NCI-H446 (cell line): ENCODE results near the gene SEMA3G.

Experiments
- DNase-seq, 2 experiments: peaks; one replicate each; lab custom pipeline; 2025; lab: John Stamatoyannopoulos, UW

Gene SEMA3G

GRCh38 chr3:52444860-52445793 is at the start of gene SEMA3G:
Gene SEMA3G, minus strand, starts transcription at chr3:52445103. Its CDS starts 76 bp downstream, at chr3:52445027.
- DNase-seq = no peak

- DNase-seq = no peak
These were observed 49.5 kb upstream of the SEMA3G start for GRCh38 chr3:52494445-52494844.

GRCh38 chr3:52493232-52494017 is 48.5 kb upstream of the SEMA3G start:
- DNase-seq = no peak

- DNase-seq = no peak
These were observed 47.2 kb upstream of the SEMA3G start for GRCh38 chr3:52492059-52492458.

GRCh38 chr3:52490939-52491526 is 46.1 kb upstream of the SEMA3G start:
- DNase-seq = no peak

- DNase-seq = no peak
These were observed 45.4 kb upstream of the SEMA3G start for GRCh38 chr3:52490035-52490938.

- no peak for DNase-seq
These were observed 44.5 kb upstream of the SEMA3G start for GRCh38 chr3:52489453-52489852.

- DNase-seq = no peak
These were observed 43.8 kb upstream of the SEMA3G start for GRCh38 chr3:52488746-52489145.

- DNase-seq = no peak
These were observed 43.1 kb upstream of the SEMA3G start for GRCh38 chr3:52487788-52488691.

- no peak for DNase-seq
These were observed 42.3 kb upstream of the SEMA3G start for GRCh38 chr3:52487050-52487787.

- no peak for DNase-seq
These were observed 40.0 kb upstream of the SEMA3G start for GRCh38 chr3:52484680-52485461.

- no peak for DNase-seq
These were observed 38.9 kb upstream of the SEMA3G start for GRCh38 chr3:52483577-52484381.

GRCh38 chr3:52483081-52483480 is 38.2 kb upstream of the SEMA3G start:
- DNase-seq = no peak

- DNase-seq = no peak
These were observed 37.1 kb upstream of the SEMA3G start for GRCh38 chr3:52481819-52482521.

GRCh38 chr3:52480768-52481715 is 36.1 kb upstream of the SEMA3G start:
- DNase-seq = no peak

GRCh38 chr3:52479877-52480575 is 35.1 kb upstream of the SEMA3G start:
- DNase-seq = no peak
